Hepatocyte (in vitro differentiated cells): ENCODE measurements around the gene HAUS7. TPM values are rescaled to one million over a fixed set of nuclear protein-coding genes. Genes with fewer than 3 reads are reported as not detected.

ENCODE experiments used
- DNase-seq: peaks from one replicate; pipeline ENCODE4 v3.0.0-alpha.2; 2016; ENCODE audit warnings: low spot score
- H2AFZ ChIP-seq: fragments of 200-600 bp; sonication (generic); 2 replicates; pipeline ENCODE4 v1.6.0; 2016; ENCODE audit warnings: antibody characterized with exemption, mild to moderate bottlenecking
- H3K27ac ChIP-seq: fragments of 200-600 bp; sonication (generic); 2 replicates; pipeline ENCODE4 v1.5.1; 2016; ENCODE audit warnings: mild to moderate bottlenecking
- H3K27me3 ChIP-seq: fragments of 200-600 bp; sonication (generic); 2 replicates; pipeline ENCODE4 v1.6.1; 2016
- H3K36me3 ChIP-seq: fragments of 200-600 bp; sonication (generic); replicated peaks from 2 replicates; pipeline ENCODE4 v1.5.1; 2016; ENCODE audit warnings: low read depth; ENCODE audit not compliant: insufficient read depth
- H3K4me1 ChIP-seq: fragments of 200-600 bp; sonication (generic); 2 replicates; pipeline ENCODE4 v1.5.1; 2016; ENCODE audit warnings: mild to moderate bottlenecking, moderate library complexity; ENCODE audit not compliant: insufficient read depth
- H3K4me2 ChIP-seq: fragments of 200-600 bp; sonication (generic); 2 replicates; pipeline ENCODE4 v1.6.0; 2016
- H3K4me3 ChIP-seq: fragments of 200-600 bp; sonication (generic); 2 replicates; pipeline ENCODE4 v1.5.1; 2016; ENCODE audit warnings: mild to moderate bottlenecking
- H3K79me2 ChIP-seq: fragments of 200-600 bp; sonication (generic); 2 replicates; pipeline ENCODE4 v1.6.0; 2017; ENCODE audit warnings: mild to moderate bottlenecking
- H3K9me2 ChIP-seq: fragments of 200-600 bp; sonication (generic); replicated peaks from 2 replicates; pipeline ENCODE4 v1.6.0; 2017; ENCODE audit warnings: mild to moderate bottlenecking; ENCODE audit not compliant: insufficient read depth
- H3K9me3 ChIP-seq: fragments of 200-600 bp; sonication (generic); 2 replicates; pipeline ENCODE4 v1.5.1; 2016; ENCODE audit warnings: low read depth, mild to moderate bottlenecking
- H4K20me1 ChIP-seq: fragments of 200-600 bp; sonication (generic); 2 replicates; pipeline ENCODE4 v1.6.0; 2016; ENCODE audit warnings: mild to moderate bottlenecking; ENCODE audit not compliant: insufficient read depth, poor library complexity, severe bottlenecking
- CTCF ChIP-seq: fragments of 200-600 bp; sonication (generic); IDR thresholded peaks from 2 replicates; pipeline ENCODE4 v1.5.1; 2016; ENCODE audit warnings: antibody characterized with exemption, mild to moderate bottlenecking; ENCODE audit not compliant: poor library complexity
- EZH2 ChIP-seq: fragments of 200-600 bp; sonication (generic); IDR thresholded peaks from 2 replicates; pipeline ENCODE4 v1.6.1; 2016; ENCODE audit warnings: antibody characterized with exemption, mild to moderate bottlenecking, borderline replicate concordance
- EZH2phosphoT487 ChIP-seq: fragments of 200-600 bp; sonication (generic); IDR thresholded peaks from one replicate; pipeline ENCODE4 v1.6.1; 2018; ENCODE audit warnings: antibody characterized with exemption, mild to moderate bottlenecking, low read depth, moderate library complexity; ENCODE audit not compliant: unreplicated experiment, severe bottlenecking
- WGBS: methylation state at CpG from one replicate; pipeline ENCODE4 v1.1.6; 2016; ENCODE audit warnings: low lambda C conversion rate; ENCODE audit errors: missing lambda C conversion rate; 5-methylcytosine and 5-hydroxymethylcytosine counted together
- polyA plus RNA-seq: library from polyadenylated mRNA; unstranded; fragments of >200 nt; fragmentation: Nextera tagmentation; extraction: Ambion mirVana; gene quantifications from 2 replicates; pipeline ENCODE4 v1.2.1, GENCODE V29; 2016
- total RNA-seq: library from RNA; depleted of rRNA; stranded (reverse); fragments of >200 nt; gene quantifications from 2 replicates; pipeline ENCODE4 v1.2.3, GENCODE V29; 2014

The HAUS7 gene
- total and polyA plus RNA-seq, 2 experiments from 2014 or later: 17.5 to 23.1 TPM

- Histone ChIP-seq H3K9me3 (no peaks in the 10 kb centered on the region), H3K4me1 (no peaks in the 10 kb centered on the region), H3K79me2 (no peaks in the 10 kb centered on the region), H4K20me1 (no peaks in the 10 kb centered on the region), H2AFZ (no peak within 1 kb of the TSS), H3K4me2 (no peak within 1 kb of the TSS), H3K4me3 (no peak within 1 kb of the TSS), H3K27ac (no peak within 1 kb of the TSS), H3K36me3 (no peaks in the 10 kb centered on the region), H3K27me3 (no peaks in the 10 kb centered on the region), H3K9me2 (no peaks in the 10 kb centered on the region)
- no peak for DNase-seq
- TF ChIP-seq EZH2phosphoT487 (no peak), CTCF (no peak), EZH2 (no peak)
- 89% methylated on average over 29 of the region's 30 CpGs for WGBS
These were observed 24.3 kb downstream of the HAUS7 start, which contains the start of gene TREX2 for GRCh38 chrX:153445856-153446635. Gene TREX2 (minus strand): TSS chrX:153446056. CDS start chrX:153445430, 626 bp downstream.

- 92% methylated on average over 34 of the region's 35 CpGs for WGBS
- no peak overlapping the region for H3K4me3 ChIP-seq
These were observed 25.1 kb downstream of the HAUS7 start for GRCh38 chrX:153445106-153445855.

GRCh38 chrX:153444333-153445011 is 25.9 kb downstream of the HAUS7 start:
- TF ChIP-seq EZH2phosphoT487 (no peak), CTCF (no peak), EZH2 (no peak)
- Histone ChIP-seq H3K27me3 (no peaks in the 10 kb centered on the region), H3K9me3 (no peaks in the 10 kb centered on the region), H3K36me3 (no peaks in the 10 kb centered on the region), H3K4me1 (no peaks in the 10 kb centered on the region), H3K4me3 (no peak overlapping the region), H4K20me1 (no peaks in the 10 kb centered on the region), H3K9me2 (no peaks in the 10 kb centered on the region), H3K27ac (no peak overlapping the region), H2AFZ (no peak overlapping the region), H3K4me2 (no peak overlapping the region), H3K79me2 (no peaks in the 10 kb centered on the region)
- 96% methylated on average over 35 of the region's 37 CpGs for WGBS
- DNase-seq: no peak

More at GRCh38 chrX:153445106-153445855, 25.1 kb downstream of the HAUS7 start:
- Histone ChIP-seq H4K20me1 (no peaks in the 10 kb centered on the region), H3K27me3 (no peaks in the 10 kb centered on the region), H3K36me3 (no peaks in the 10 kb centered on the region), H3K4me1 (no peaks in the 10 kb centered on the region), H2AFZ (no peak overlapping the region), H3K79me2 (no peaks in the 10 kb centered on the region), H3K9me2 (no peaks in the 10 kb centered on the region), H3K4me2 (no peak overlapping the region), H3K27ac (no peak overlapping the region), H3K9me3 (no peaks in the 10 kb centered on the region)
- TF ChIP-seq CTCF (no peak), EZH2phosphoT487 (no peak), EZH2 (no peak)
- DNase-seq: no peak
